Endothelial cell of umbilical vein (primary cell): ENCODE data around the gene CACNG4. TPM values are rescaled to one million over a fixed set of nuclear protein-coding genes. Genes with fewer than 3 reads are reported as not detected.

Experiments used
- BruUV-seq: library from RNA; stranded (reverse); fragments of 400-500 nt; replicated peaks from 2 replicates; lab custom pipeline; 2021; lab: Mats Ljungman, UMichigan
- CTCF ChIA-PET: fragments of 300-600, 350-600 bp; sonication (Branson Sonifier 250); formaldehyde crosslinking; loops from one replicate; lab custom pipeline; 2021; ENCODE audit warnings: antibody characterized with exemption, inconsistent platforms; lab: Charles Lee
- POLR2A ChIA-PET: fragments of 300-600, 350-600 bp; sonication (Branson Sonifier 250); formaldehyde crosslinking; loops from one replicate; lab custom pipeline; 2021; ENCODE audit warnings: antibody characterized with exemption, inconsistent platforms; lab: Charles Lee
- DNase-seq: peaks from one replicate; pipeline ENCODE4 v3.0.0-alpha.2; 2011; ENCODE audit warnings: low read depth, low spot score
- FAIRE-seq: peaks from 2 replicates; lab custom pipeline; 2011; peaks lifted over from hg19 to GRCh38; lab: Jason Lieb, UNC
- H2AFZ ChIP-seq: 2 replicates; pipeline ENCODE4 v1.6.0; 2012; ENCODE audit warnings: low read depth, low read length, control low read depth, inconsistent platforms
- H3K27ac ChIP-seq: 2 replicates; pipeline ENCODE4 v1.5.1; 2011; ENCODE audit warnings: low read depth, mild to moderate bottlenecking, control low read depth, low read length, moderate library complexity; ENCODE audit not compliant: insufficient read depth
- H3K27me3 ChIP-seq, 2 experiments: 2 replicates each; pipeline versions ENCODE4 v1.6.0 to v1.6.1; 2011; ENCODE audit warnings: low read length in 2 of 2, mixed read lengths in 1 of 2; ENCODE audit not compliant: control insufficient read depth in 2 of 2, insufficient read depth in 2 of 2
- H3K36me3 ChIP-seq, 2 experiments: 2 replicates in 1 of 2; 3 replicates in 1 of 2; pipeline ENCODE4 v1.5.1; 2011; ENCODE audit warnings: low read length in 2 of 2, mild to moderate bottlenecking in 1 of 2, moderate library complexity in 1 of 2; ENCODE audit not compliant: control insufficient read depth in 2 of 2, insufficient read depth in 2 of 2; ENCODE audit errors: extremely low read depth in 1 of 2
- H3K4me1 ChIP-seq: 3 replicates; pipeline ENCODE4 v1.5.1; 2011; ENCODE audit warnings: mild to moderate bottlenecking, low read length; ENCODE audit not compliant: control insufficient read depth, insufficient read depth; ENCODE audit errors: extremely low read depth
- H3K4me2 ChIP-seq: 2 replicates; pipeline ENCODE4 v1.6.1; 2011; ENCODE audit warnings: low read length, control low read depth, mixed read lengths; ENCODE audit not compliant: insufficient read depth
- H3K4me3 ChIP-seq, 3 experiments: fragments of 200-600 bp in 1 of 3; sonication (generic), shearing (Covaris generic) in 1 of 3; replicated peaks in 1 of 3; 2 replicates each; pipeline ENCODE4 v1.5.1; 2011 to 2016; ENCODE audit warnings: control low read depth in 3 of 3, low read length in 3 of 3, mild to moderate bottlenecking in 2 of 3, inconsistent platforms in 1 of 3, low read depth in 1 of 3, moderate library complexity in 1 of 3; ENCODE audit not compliant: insufficient read depth in 1 of 3
- H3K79me2 ChIP-seq: 2 replicates; pipeline ENCODE4 v1.6.0; 2012; ENCODE audit warnings: low read length, inconsistent platforms; ENCODE audit not compliant: control insufficient read depth, insufficient read depth
- H3K9ac ChIP-seq: replicated peaks from 2 replicates; pipeline ENCODE3; 2011; ENCODE audit warnings: low read length, control low read depth; ENCODE audit not compliant: insufficient read depth; ENCODE audit errors: extremely low read depth
- H3K9me1 ChIP-seq: replicated peaks from 3 replicates; pipeline ENCODE4 v1.6.0; 2011; ENCODE audit warnings: mild to moderate bottlenecking, low read length; ENCODE audit not compliant: control insufficient read depth, insufficient read depth; ENCODE audit errors: extremely low read depth
- H3K9me3 ChIP-seq: replicated peaks from 2 replicates; pipeline ENCODE4 v1.5.1; 2012; ENCODE audit warnings: low read length, inconsistent platforms; ENCODE audit not compliant: control insufficient read depth, insufficient read depth
- H4K20me1 ChIP-seq: replicated peaks from 2 replicates; pipeline ENCODE3; 2011; ENCODE audit warnings: mild to moderate bottlenecking, low read length; ENCODE audit not compliant: control insufficient read depth, insufficient read depth; ENCODE audit errors: extremely low read depth
- CTCF ChIP-seq, 2 donors: IDR thresholded peaks; 1 replicate in 1 of 2; 2 replicates in 1 of 2; pipeline ENCODE4 v1.5.1; 2011; ENCODE audit warnings: low read length in 2 of 2, mild to moderate bottlenecking in 2 of 2, moderate library complexity in 2 of 2, control low read depth in 1 of 2, inconsistent platforms in 1 of 2, low read depth in 1 of 2; ENCODE audit not compliant: insufficient read depth in 1 of 2; ENCODE audit errors: extremely low read depth in 1 of 2
- EZH2 ChIP-seq: IDR thresholded peaks from 2 replicates; pipeline ENCODE4 v1.6.1; 2012; ENCODE audit warnings: borderline replicate concordance, low read depth, mild to moderate bottlenecking, moderate library complexity, low read length, inconsistent platforms; ENCODE audit not compliant: severe bottlenecking
- FOS ChIP-seq: IDR thresholded peaks from 2 replicates; pipeline ENCODE4 v1.6.1; 2011; ENCODE audit warnings: mild to moderate bottlenecking, low read length, moderate library complexity, borderline replicate concordance; ENCODE audit not compliant: insufficient read depth
- GATA2 ChIP-seq: IDR thresholded peaks from 2 replicates; pipeline ENCODE4 v1.7.0; 2011; ENCODE audit warnings: low read depth, mild to moderate bottlenecking, moderate library complexity, mixed read lengths, low read length; ENCODE audit not compliant: insufficient read length, insufficient read depth
- JUN ChIP-seq: IDR thresholded peaks from 2 replicates; pipeline ENCODE4 v1.6.1; 2011; ENCODE audit warnings: borderline replicate concordance, low read depth; ENCODE audit not compliant: insufficient read length, insufficient read depth
- MAX ChIP-seq: IDR thresholded peaks from 2 replicates; pipeline ENCODE4 v1.6.1; 2011; ENCODE audit not compliant: insufficient read depth, insufficient read length
- MYC ChIP-seq: IDR thresholded peaks from one replicate; pipeline ENCODE4 v1.6.1; 2011; ENCODE audit warnings: mild to moderate bottlenecking, low read depth, low read length
- POLR2A ChIP-seq: IDR thresholded peaks from 2 replicates; pipeline ENCODE4 v1.6.1; 2012; ENCODE audit warnings: low read depth, mild to moderate bottlenecking, control low read depth, low read length
- POLR2AphosphoS5 ChIP-seq: IDR thresholded peaks from 2 replicates; pipeline ENCODE4 v1.6.1; 2012; ENCODE audit warnings: low read depth, mild to moderate bottlenecking, control low read depth, low read length, moderate library complexity; ENCODE audit not compliant: insufficient read depth
- dilution Hi-C: fragments of 300-500 bp; cut with MboI; formaldehyde crosslinking; loops from one replicate; pipeline ENCODE4 v1.15.0; 2019; ENCODE audit warnings: low sequenced_read_pairs; ENCODE audit not compliant: extremely low pct_ligation_motif_present
- intact Hi-C: fragments of 100-400 bp; cut with micrococcal nuclease; formaldehyde crosslinking; loops from one replicate; pipeline ENCODE4 v1.10.0; 2022
- polyA plus RNA-seq, 4 experiments: library from polyadenylated mRNA; depleted of rRNA in 3 of 4; stranded (reverse) in 3 of 4; unstranded in 1 of 4; fragments of >200 nt; gene quantifications; 2 replicates each; pipeline versions ENCODE4 v1.2.1 to v1.2.3, GENCODE V29; 2011 to 2012; ENCODE audit warnings: missing spikeins in 1 of 4
- total RNA-seq: library from RNA; stranded (reverse); gene quantifications from 2 replicates; pipeline ENCODE4 v1.2.3, GENCODE V29; 2021

The CACNG4 gene
- total and polyA plus RNA-seq, 2 donors (not counting 3 experiments of a cell fraction or from before 2014, with no cell fraction given), result not detected

- H3K36me3 ChIP-seq, result no peaks in the 10 kb centered on the region
- H3K9me3 ChIP-seq, result no peaks in the 10 kb centered on the region
- H3K4me1 ChIP-seq, result no peaks in the 10 kb centered on the region
- H3K9me1 ChIP-seq, result no peaks in the 10 kb centered on the region
- POLR2A ChIA-PET, result no interaction called here
- H3K27me3 ChIP-seq, result no peaks in the 10 kb centered on the region
- BruUV-seq, result no TSS peak
- H4K20me1 ChIP-seq, result no peaks in the 10 kb centered on the region
- no peak overlapping the region for H2AFZ ChIP-seq
- DNase-seq, result no peak
- H3K4me3 ChIP-seq, result no peak overlapping the region
- H3K4me2 ChIP-seq, result no peak overlapping the region
- no peak overlapping the region for H3K27ac ChIP-seq
- CTCF ChIA-PET, result no interaction called here
- dilution Hi-C loops (no loop called here), intact Hi-C loops (no loop called here)
- TF ChIP-seq POLR2AphosphoS5 (no peak), EZH2 (no peak), POLR2A (no peak)
- no peaks in the 10 kb centered on the region for H3K79me2 ChIP-seq
- no peak overlapping the region for H3K9ac ChIP-seq
- FAIRE-seq, result no peak
Measured at GRCh38 chr17:67008101-67008500, 43.6 kb downstream of the CACNG4 start.

GRCh38 chr17:67011527-67012175 is 47.1 kb downstream of the CACNG4 start:
- Histone ChIP-seq H2AFZ (no peak overlapping the region), H3K27me3 (no peaks in the 10 kb centered on the region), H3K27ac (no peak overlapping the region), H3K9ac (no peak overlapping the region), H3K4me3 (no peak overlapping the region), H4K20me1 (no peaks in the 10 kb centered on the region), H3K4me2 (no peak overlapping the region), H3K4me1 (no peaks in the 10 kb centered on the region), H3K36me3 (no peaks in the 10 kb centered on the region), H3K9me3 (no peaks in the 10 kb centered on the region), H3K9me1 (no peaks in the 10 kb centered on the region), H3K79me2 (no peaks in the 10 kb centered on the region)
- no peak for DNase-seq
- CTCF ChIA-PET, result no interaction called here
- intact Hi-C loops (no loop called here), dilution Hi-C loops (no loop called here)
- BruUV-seq, result no TSS peak
- FAIRE-seq, result no peak
- no peak for TF ChIP-seq POLR2AphosphoS5
- no peak for TF ChIP-seq FOS
- TF ChIP-seq EZH2, result no peak
- no peak for TF ChIP-seq POLR2A
- TF ChIP-seq JUN, result no peak
- TF ChIP-seq MYC, result no peak
- TF ChIP-seq GATA2, result no peak
- no peak for TF ChIP-seq MAX
- no peak for TF ChIP-seq CTCF (IDR thresholded peaks at IDR 0.05; ENCODE audit: extremely low read depth in 1 of 2, insufficient read depth in 1 of 2, low read depth in 1 of 2, low read length in 2 of 2)
- POLR2A ChIA-PET, result no interaction called here
